GM21515 (cell line): Measurements from ENCODE around the gene FAM13A.
A peak's percentile ranks its signal among the peaks of the same experiment; 100 is the strongest.

ENCODE experiments used
- ATAC-seq: cut with Tn5 transposase; IDR thresholded peaks from one replicate; pipeline ENCODE4 v1.9.1; 2021; ENCODE audit not compliant: unreplicated experiment

Gene FAM13A

GRCh38 chr4:88729146-88729760, 327.7 kb downstream of the FAM13A start:
- ATAC-seq, result no peak

DNA sequence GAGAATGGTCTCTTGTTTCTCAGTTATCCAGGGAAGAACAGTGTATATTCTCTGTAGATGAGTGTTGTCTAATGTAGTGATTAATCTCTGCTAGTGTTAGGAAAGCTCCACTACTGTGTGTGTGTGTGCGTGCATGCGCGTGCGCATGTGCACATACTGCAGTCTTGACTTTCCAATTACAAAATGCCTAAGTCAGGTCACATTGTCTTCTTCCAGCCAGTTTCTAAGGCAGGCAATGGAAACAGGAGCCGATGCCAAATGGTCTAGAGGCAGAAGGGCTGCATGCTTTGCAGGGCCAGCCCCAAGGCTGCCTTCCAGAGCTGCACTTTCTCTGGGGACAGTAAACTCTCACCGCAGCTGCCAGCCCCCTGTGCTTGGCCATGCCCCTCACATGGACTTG, 328.8 kb downstream of the FAM13A start:
- no peak for ATAC-seq

DNA sequence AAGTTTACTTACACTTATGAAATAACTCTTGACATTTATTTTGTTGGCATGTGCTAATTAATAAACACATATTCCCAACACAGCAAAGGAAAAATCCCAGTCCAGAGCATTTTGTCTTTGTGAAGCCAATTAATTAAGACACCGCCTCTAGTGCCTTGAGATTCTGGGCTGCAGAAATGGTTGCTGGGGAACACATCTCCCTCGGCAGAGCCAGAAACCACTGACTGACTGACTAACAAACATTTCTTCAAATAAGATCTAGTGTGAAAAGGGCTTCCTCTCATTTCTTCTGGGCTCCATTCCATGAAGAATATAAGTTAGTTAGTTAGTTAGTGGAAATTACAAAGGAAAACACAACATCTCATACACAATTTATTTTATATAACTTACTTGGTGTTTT, 331.0 kb downstream of the FAM13A start:
- no peak for ATAC-seq

DNA sequence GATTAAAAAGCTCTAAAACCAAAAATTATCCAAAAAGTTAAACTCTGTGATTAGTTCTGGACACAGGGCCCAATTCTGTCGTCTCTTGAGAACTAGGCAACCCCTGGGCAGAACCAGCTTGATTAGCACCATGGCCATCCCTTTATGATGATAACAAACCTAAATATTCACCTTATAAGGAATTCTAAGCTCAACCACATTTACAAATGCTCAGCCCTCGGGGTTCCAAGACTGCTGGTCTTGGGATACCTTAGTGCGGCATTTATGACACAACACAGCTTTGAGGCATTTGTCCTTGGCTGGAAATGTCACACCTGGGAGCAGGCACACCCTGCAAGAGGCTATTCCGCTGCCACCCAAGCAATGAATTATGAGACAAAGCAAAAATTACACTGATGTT, 331.8 kb downstream of the FAM13A start:
- ATAC-seq, result no peak

GRCh38 chr4:88724406-88724805, 332.6 kb downstream of the FAM13A start:
- ATAC-seq, result no peak

DNA sequence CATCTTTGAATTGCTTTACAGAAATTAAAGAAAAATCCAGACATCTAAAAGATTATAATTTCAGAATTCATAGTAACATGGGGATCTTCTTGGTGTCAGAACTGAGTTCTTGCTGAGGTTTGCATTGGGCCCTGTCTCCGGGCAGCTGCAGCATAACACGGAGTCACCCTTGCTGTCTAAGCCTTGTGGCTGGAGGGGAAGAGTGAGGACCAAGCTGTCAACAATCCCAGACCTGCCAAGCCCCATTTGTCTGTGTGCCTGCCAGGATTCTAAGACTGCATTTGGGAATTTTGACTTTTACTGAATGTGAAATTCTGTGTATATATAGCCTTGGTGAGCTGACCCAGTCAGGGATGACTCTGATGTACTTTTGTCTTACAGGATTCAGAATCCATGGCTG, 334.2 kb downstream of the FAM13A start:
- ATAC-seq, result no peak

- no peak for ATAC-seq
Observed at GRCh38 chr4:88722276-88722780, 334.7 kb downstream of the FAM13A start.

GRCh38 chr4:88720451-88721428, 336.2 kb downstream of the FAM13A start:
- ATAC-seq, result no peak

DNA sequence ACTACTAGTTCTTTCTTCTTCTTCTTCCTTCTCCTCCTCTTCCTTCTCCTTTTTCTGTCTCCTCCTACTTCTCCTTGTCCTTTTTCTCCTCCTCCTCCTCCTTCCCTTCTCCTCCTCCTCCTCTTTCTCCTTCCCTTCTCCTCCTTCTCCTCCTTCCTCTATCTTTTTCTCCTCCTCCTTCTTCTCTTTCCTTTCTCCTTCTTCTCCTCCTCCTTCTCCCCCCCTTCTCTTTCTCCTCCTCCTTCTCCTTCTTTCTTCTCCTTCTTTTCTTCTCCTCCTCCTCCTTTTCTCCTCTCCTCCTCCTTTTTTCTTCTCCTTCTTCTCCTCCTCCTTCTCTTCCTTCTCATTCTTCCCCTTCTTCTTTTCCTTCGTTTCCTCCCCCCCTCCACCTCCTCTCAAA, 337.6 kb downstream of the FAM13A start:
- ATAC-seq, result no peak

DNA sequence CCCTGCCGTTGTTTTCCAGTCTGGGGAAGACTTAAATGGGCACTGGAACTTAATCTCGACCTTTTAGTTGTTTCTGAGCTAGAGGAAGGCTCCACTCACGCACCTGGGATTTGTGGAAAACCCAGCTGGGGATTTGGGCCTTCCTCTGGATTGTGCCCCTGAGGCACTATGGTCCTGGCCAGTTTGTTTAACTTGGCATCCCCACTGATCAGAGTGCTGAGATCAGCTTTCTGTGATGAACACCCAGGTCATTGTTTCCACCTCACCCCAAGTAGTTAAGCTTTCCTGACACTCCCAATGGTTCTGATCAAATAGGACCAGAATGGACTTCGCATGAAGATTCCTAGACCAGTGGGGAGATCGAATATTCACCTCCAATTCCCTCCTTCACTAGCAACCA, 338.9 kb downstream of the FAM13A start:
- no peak for ATAC-seq

- ATAC-seq, result no peak
Observed at GRCh38 chr4:88713782-88714181, 343.2 kb downstream of the FAM13A start.

GRCh38 chr4:88709989-88710388, 347.0 kb downstream of the FAM13A start:
- no peak for ATAC-seq

- ATAC-seq, result no peak
Observed at GRCh38 chr4:88706574-88706973, 350.4 kb downstream of the FAM13A start.

- no peak for ATAC-seq
Observed at GRCh38 chr4:88705805-88706492, 351.0 kb downstream of the FAM13A start.

DNA sequence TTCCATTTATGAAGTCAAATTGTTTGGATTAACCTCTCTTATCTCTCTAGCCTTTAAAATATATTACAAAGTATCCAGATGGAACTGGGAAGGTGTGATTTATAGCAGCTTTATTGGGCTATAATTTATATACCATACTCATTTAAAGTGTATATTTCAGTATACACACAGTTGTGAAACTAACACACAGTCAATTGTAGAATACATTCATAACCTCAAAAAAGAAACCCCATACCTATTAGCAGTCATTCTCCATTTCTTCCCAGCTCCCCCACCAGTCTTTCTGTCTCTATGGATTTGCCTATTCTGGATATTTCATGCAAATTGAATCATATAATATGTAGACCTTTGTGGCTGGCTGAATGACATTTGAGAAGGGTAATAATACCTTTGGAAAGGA, 351.8 kb downstream of the FAM13A start:
- ATAC-seq, result no peak

- no peak for ATAC-seq
Observed at GRCh38 chr4:88702782-88703181, 354.2 kb downstream of the FAM13A start.

- ATAC-seq, result no peak
Observed at GRCh38 chr4:88698519-88698918, 358.5 kb downstream of the FAM13A start.

DNA sequence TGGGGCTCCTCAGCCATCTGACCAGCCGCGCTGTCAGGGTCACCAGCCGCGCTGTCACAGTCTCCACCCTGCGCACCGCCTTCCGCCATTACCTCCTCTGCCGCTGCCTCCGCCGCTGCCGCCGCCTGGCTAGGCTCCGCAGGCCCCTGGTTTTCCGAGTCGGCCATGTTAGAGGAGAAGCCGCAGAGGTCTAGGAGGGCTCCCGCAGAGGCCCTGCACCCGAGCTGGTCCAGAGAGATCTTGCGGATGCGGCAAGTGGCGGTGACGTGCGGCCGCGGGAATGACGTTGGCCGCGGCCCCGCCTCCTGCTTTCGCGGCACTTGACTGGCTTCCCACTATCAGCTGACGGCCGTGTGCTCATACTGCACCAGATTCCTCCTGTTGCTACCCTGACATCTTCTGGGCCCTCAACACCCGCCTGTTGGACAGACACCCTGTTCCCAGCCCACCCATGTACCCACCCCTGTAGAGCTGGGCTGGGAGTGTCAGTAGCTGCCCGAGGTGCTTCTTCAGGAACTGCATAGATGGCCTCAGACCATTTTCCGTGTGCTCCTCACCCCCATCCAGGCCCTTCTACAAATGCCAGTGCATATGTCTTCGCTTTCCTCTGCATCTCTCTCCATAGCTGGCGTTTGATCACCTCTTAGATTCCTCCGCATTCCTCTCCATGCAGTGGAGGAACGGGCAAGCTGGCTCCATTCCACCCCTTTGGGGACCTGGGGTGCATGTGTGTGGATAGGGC, 359.2 kb downstream of the FAM13A start, which contains the start of gene NAP1L5:
Gene NAP1L5 (minus strand): TSS at position 242 of the 742 bp plus-strand sequence. CDS start 75 bp downstream, at position 167.
- ATAC-seq, result peak; percentile 93

GRCh38 chr4:88697141-88697540, 359.8 kb downstream of the FAM13A start:
- ATAC-seq, result no peak

- no peak for ATAC-seq
Observed at GRCh38 chr4:88696630-88697029, 360.4 kb downstream of the FAM13A start.

- ATAC-seq, result no peak
Observed at GRCh38 chr4:88693792-88694191, 363.2 kb downstream of the FAM13A start.
